ENCODE measurements around the gene SEMA4C. TPM values are rescaled to one million over a fixed set of nuclear protein-coding genes. Genes with fewer than 3 reads are reported as not detected.

SEMA4C gene
- total and polyA plus RNA-seq, 3 donors from 2014 or later, result 10.5 to 17.6 (median 11.4) TPM

DNA sequence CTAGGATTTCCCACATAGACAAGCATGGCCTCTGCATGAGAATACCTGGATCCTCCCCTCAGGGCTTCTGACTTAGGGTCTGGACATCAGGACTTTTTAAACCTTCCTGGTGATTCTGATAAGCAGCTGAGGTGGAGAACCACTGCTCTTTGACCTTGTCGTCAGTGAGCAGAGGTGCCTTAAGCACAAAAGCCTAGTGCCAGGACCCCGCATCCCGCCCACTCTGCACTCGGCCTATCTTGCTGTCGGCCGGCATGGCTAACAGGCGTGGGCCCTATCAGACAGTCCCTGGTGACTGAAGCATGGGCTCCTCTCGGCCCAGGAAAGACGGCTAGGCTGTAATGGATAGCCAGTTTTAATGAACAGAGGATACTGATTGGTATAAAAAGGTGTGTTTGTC lies 32.3 kb downstream of the SEMA4C start:
- intact Hi-C loops (cut with DNase I; ENCODE audit: low total_unique reads), result no loop called here

DNA sequence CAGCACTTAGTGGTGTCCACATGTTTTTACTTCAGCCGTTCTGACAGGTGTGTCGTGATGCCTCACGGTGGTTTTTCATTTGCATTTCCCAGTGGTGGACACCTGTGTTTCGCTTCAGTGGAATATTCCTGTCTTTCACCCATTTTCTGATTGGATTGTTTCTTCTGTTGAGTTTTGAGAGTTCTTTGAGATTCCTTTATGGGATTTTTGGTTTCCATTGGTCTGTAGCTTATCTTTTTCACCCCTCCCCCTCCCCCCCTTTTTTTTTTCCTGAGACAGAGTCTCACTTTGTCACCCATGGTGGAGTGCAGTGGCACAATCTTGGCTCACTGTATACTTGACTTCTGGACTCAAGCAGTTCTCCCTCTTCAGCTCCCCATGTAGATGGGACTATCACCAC lies 34.0 kb downstream of the SEMA4C start:
- Histone ChIP-seq H3K27me3 (no peaks in the 10 kb centered on the region), H3K36me3 (ENCODE audit: low read depth, missing control alignments) (no peaks in the 10 kb centered on the region), H3K27ac (no peak overlapping the region), H3K4me3 (no peak overlapping the region), H3K4me1 (peaks cover 20% of the 10 kb centered on the region), H3K9me3 (no peaks in the 10 kb centered on the region)
- no peak for DNase-seq
- intact Hi-C loops (cut with DNase I; ENCODE audit: low total_unique reads), result no loop called here
- WGBS, 2 donors, result 96 to 99% methylated on average over 4 of the region's 4 CpGs
- no peak for TF ChIP-seq POLR2A (IDR thresholded peaks at IDR 0.05)
- TF ChIP-seq, protein P1, sequence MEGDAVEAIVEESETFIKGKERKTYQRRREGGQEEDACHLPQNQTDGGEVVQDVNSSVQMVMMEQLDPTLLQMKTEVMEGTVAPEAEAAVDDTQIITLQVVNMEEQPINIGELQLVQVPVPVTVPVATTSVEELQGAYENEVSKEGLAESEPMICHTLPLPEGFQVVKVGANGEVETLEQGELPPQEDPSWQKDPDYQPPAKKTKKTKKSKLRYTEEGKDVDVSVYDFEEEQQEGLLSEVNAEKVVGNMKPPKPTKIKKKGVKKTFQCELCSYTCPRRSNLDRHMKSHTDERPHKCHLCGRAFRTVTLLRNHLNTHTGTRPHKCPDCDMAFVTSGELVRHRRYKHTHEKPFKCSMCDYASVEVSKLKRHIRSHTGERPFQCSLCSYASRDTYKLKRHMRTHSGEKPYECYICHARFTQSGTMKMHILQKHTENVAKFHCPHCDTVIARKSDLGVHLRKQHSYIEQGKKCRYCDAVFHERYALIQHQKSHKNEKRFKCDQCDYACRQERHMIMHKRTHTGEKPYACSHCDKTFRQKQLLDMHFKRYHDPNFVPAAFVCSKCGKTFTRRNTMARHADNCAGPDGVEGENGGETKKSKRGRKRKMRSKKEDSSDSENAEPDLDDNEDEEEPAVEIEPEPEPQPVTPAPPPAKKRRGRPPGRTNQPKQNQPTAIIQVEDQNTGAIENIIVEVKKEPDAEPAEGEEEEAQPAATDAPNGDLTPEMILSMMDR (IDR thresholded peaks at IDR 0.05), result no peak

More for the DNA sequence above, 32.3 kb downstream of the SEMA4C start:
- TF ChIP-seq, protein P1 (IDR thresholded peaks at IDR 0.05), result no peak
- TF ChIP-seq POLR2A (IDR thresholded peaks at IDR 0.05), result no peak
- Histone ChIP-seq H3K9me3 (no peaks in the 10 kb centered on the region), H3K27me3 (no peaks in the 10 kb centered on the region), H3K36me3 (ENCODE audit: low read depth, missing control alignments) (no peaks in the 10 kb centered on the region), H3K27ac (no peak overlapping the region), H3K4me3 (no peak overlapping the region), H3K4me1 (peaks cover 13% of the 10 kb centered on the region)
- 92 to 94% methylated on average over 9 of the region's 9 CpGs for WGBS, 2 donors
- no peak for DNase-seq

DNA sequence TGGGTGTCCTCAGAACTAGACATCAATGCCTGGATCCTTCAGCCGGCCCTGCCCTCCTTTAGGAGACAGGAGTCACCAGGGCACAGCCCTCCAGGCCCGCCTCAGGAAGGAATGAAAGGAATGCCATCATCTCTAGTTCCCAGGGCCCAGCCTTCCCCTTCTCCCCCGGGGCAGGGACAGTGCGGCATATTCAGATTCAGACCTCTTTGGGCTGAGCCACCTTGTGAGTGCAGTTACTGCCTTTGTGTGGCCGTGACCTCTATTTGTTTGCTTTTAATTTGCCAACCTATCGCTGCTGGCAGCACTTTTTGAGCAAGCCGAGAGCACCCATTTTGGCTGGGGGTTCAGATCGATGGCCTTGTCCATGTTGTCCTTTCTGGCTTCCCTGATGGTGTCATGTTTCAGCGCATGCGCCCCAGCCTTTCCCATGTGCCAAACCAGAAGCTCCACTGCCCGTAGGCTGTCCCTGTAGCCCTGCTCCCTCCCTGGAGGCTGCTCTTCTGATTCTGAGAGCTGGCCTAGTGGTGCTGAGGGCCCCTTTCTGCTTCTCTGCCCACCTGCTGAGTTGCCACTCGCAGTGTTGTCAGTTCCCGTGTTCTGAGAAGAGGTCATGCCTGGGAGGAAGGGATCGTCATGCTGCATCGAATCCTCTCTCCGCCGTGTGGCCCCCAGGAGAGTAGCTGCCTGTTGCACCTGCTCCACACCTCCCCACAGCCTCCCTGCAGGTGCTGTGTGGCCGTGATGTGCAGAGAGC lies 36.9 kb downstream of the SEMA4C start:
- H3K4me3 ChIP-seq, result no peak overlapping the region
- H3K27me3 ChIP-seq, result no peaks in the 10 kb centered on the region
- WGBS, 2 donors, result 36 to 43% methylated on average over 11 to 18 of the region's 18 CpGs
- no peaks in the 10 kb centered on the region for H3K36me3 ChIP-seq (ENCODE audit: low read depth, missing control alignments)
- peak overlapping the region in 1 of 2 donors; percentile 15 for H3K27ac ChIP-seq
- peak; percentile 75 for DNase-seq
- H3K9me3 ChIP-seq, result no peaks in the 10 kb centered on the region
- TF ChIP-seq POLR2A (IDR thresholded peaks at IDR 0.05), result no peak
- H3K4me1 ChIP-seq, result peaks cover 14% of the 10 kb centered on the region
- intact Hi-C loops (cut with DNase I; ENCODE audit: low total_unique reads), result no loop called here

DNA sequence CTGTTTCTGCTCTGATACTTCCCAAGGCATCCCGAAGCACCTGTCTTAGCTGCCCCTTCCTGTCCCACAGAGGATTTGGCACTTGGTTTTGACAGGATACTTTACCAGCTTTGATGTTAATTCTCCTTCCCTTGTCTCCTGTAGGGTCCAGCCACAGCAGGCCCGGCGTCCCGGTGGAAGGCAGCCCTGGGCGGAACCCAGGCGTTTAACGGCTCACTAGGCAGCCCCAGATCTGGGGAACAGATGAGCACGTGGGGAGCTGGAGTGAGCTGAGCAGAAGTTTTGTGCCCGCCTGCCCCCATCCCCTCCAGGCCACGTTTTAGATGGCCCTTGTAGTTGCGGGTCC lies 37.5 kb downstream of the SEMA4C start:
- TF ChIP-seq POLR2A (IDR thresholded peaks at IDR 0.05), result no peak
- TF ChIP-seq, protein P1 (IDR thresholded peaks at IDR 0.05), result no peak
- H3K4me1 ChIP-seq, result peaks cover 14% of the 10 kb centered on the region
- WGBS, 2 donors, result 37 to 80% methylated on average over 8 to 11 of the region's 11 CpGs
- no peak overlapping the region for H3K4me3 ChIP-seq
- no peaks in the 10 kb centered on the region for H3K9me3 ChIP-seq
- H3K36me3 ChIP-seq (ENCODE audit: low read depth, missing control alignments), result no peaks in the 10 kb centered on the region
- intact Hi-C loops (cut with DNase I; ENCODE audit: low total_unique reads), result no loop called here
- peak overlapping the region in 1 of 2 donors; percentile 15 for H3K27ac ChIP-seq
- DNase-seq, result no peak
- H3K27me3 ChIP-seq, result no peaks in the 10 kb centered on the region

DNA sequence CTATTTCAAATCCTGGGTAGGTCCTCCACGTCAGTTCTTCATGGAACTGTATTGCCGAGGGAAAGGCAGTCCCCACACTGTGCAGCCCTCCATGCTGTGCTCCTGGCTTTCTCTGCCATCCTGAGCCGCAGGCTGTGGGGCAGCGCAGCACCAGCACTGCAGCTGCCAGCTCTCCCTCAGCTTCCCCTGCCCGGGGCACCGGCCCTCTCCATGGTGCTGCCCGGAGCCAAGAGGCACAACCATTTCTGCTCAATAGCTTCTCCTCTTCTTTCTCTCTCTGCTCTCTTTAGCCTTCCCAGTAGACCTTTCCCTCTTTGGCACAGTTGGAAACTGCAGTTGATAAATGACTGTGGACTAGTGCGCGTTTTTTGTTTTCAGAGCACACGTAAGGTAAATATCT lies 38.2 kb downstream of the SEMA4C start:
- Histone ChIP-seq H3K27ac (no peak overlapping the region), H3K27me3 (no peaks in the 10 kb centered on the region), H3K4me3 (no peak overlapping the region), H3K36me3 (ENCODE audit: low read depth, missing control alignments) (no peaks in the 10 kb centered on the region), H3K9me3 (no peaks in the 10 kb centered on the region), H3K4me1 (peaks cover 14% of the 10 kb centered on the region)
- WGBS, 2 donors, result 71 to 89% methylated on average over 10 of the region's 10 CpGs
- intact Hi-C loops (cut with DNase I; ENCODE audit: low total_unique reads), result no loop called here
- no peak for DNase-seq
- TF ChIP-seq, protein P1 (IDR thresholded peaks at IDR 0.05), result no peak
- no peak for TF ChIP-seq POLR2A (IDR thresholded peaks at IDR 0.05)

Data from testis (tissue), 3 donors.